H9 (cell line): ENCODE data around the gene B3GNT5. TPM values are rescaled to one million over a fixed set of nuclear protein-coding genes. Genes with fewer than 3 reads are reported as not detected.

Experiments used
- DNase-seq: peaks from one replicate; pipeline ENCODE4 v3.0.0-alpha.2; 2017
- H2AFZ ChIP-seq: one replicate; pipeline ENCODE4 v1.6.1; 2013; ENCODE audit warnings: mild to moderate bottlenecking, low read length, control low read depth, moderate library complexity
- H2AK5ac ChIP-seq: 2 replicates; pipeline ENCODE4 v1.6.1; 2013; ENCODE audit warnings: low read length, control low read depth, mixed read lengths; ENCODE audit not compliant: insufficient read length
- H2BK120ac ChIP-seq: one replicate; pipeline ENCODE4 v1.6.1; 2013; ENCODE audit warnings: low read depth, mild to moderate bottlenecking, low read length, control low read depth, inconsistent platforms; ENCODE audit not compliant: poor library complexity, severe bottlenecking
- H2BK12ac ChIP-seq: 2 replicates; pipeline ENCODE4 v1.6.1; 2013; ENCODE audit warnings: low read length, control low read depth, mixed read lengths, low read depth; ENCODE audit not compliant: insufficient read length
- H2BK15ac ChIP-seq: 2 replicates; pipeline ENCODE4 v1.6.1; 2013; ENCODE audit warnings: low read depth, low read length, control low read depth
- H2BK20ac ChIP-seq: one replicate; pipeline ENCODE4 v1.6.1; 2013; ENCODE audit warnings: low read depth, mild to moderate bottlenecking, low read length, control low read depth, inconsistent platforms; ENCODE audit not compliant: poor library complexity, severe bottlenecking
- H2BK5ac ChIP-seq: 2 replicates; pipeline ENCODE4 v1.6.1; 2013; ENCODE audit warnings: low read length, control low read depth, mixed read lengths; ENCODE audit not compliant: insufficient read length
- H3K14ac ChIP-seq: 2 replicates; pipeline ENCODE4 v1.6.1; 2013; ENCODE audit warnings: low read length, control low read depth; ENCODE audit not compliant: insufficient read depth
- H3K18ac ChIP-seq: 2 replicates; pipeline ENCODE4 v1.6.1; 2013; ENCODE audit warnings: low read depth, mild to moderate bottlenecking, mixed read lengths, low read length, control low read depth; ENCODE audit not compliant: insufficient read length
- H3K23ac ChIP-seq: 2 replicates; pipeline ENCODE4 v1.6.1; 2013; ENCODE audit warnings: low read length, control low read depth, mixed read lengths, low read depth; ENCODE audit not compliant: insufficient read length
- H3K23me2 ChIP-seq: 2 replicates; pipeline ENCODE4 v1.6.1; 2013; ENCODE audit warnings: low read depth, mild to moderate bottlenecking, mixed read lengths, low read length, control low read depth; ENCODE audit not compliant: insufficient read length, poor library complexity, severe bottlenecking
- H3K27ac ChIP-seq: 2 replicates; pipeline ENCODE4 v1.5.1; 2013; ENCODE audit warnings: low read length, control low read depth, mixed read lengths, low read depth; ENCODE audit not compliant: insufficient read length
- H3K27me3 ChIP-seq: 2 replicates; pipeline ENCODE4 v1.6.1; 2013; ENCODE audit warnings: low read length, control low read depth, inconsistent platforms; ENCODE audit not compliant: insufficient read depth
- H3K4ac ChIP-seq: 2 replicates; pipeline ENCODE4 v1.6.1; 2013; ENCODE audit warnings: low read depth, mild to moderate bottlenecking, control low read depth, inconsistent platforms, low read length, moderate library complexity
- H3K4me1 ChIP-seq: 2 replicates; pipeline ENCODE4 v1.6.1; 2013; ENCODE audit warnings: low read length, control low read depth, inconsistent platforms; ENCODE audit not compliant: insufficient read depth
- H3K4me2 ChIP-seq: 2 replicates; pipeline ENCODE4 v1.6.1; 2013; ENCODE audit warnings: low read length, control low read depth, mixed read lengths; ENCODE audit not compliant: insufficient read length, insufficient read depth
- H3K56ac ChIP-seq: 2 replicates; pipeline ENCODE4 v1.6.1; 2013; ENCODE audit warnings: low read depth, mild to moderate bottlenecking, mixed read lengths, low read length, control low read depth; ENCODE audit not compliant: insufficient read length
- H3K79me1 ChIP-seq: 2 replicates; pipeline ENCODE4 v1.6.1; 2013; ENCODE audit warnings: low read depth, mild to moderate bottlenecking, moderate library complexity, low read length, control low read depth, inconsistent platforms; ENCODE audit not compliant: insufficient read depth, poor library complexity, severe bottlenecking
- H3K79me2 ChIP-seq: 2 replicates; pipeline ENCODE4 v1.6.1; 2013; ENCODE audit warnings: low read length, control low read depth, inconsistent platforms; ENCODE audit not compliant: insufficient read depth
- H3K9ac ChIP-seq: 2 replicates; pipeline ENCODE4 v1.6.1; 2013; ENCODE audit warnings: low read length, control low read depth, mixed read lengths; ENCODE audit not compliant: insufficient read length; ENCODE audit errors: extremely low read depth
- H3K9me3 ChIP-seq: one replicate; pipeline ENCODE4 v1.6.1; 2013; ENCODE audit warnings: low read depth, low read length, inconsistent platforms; ENCODE audit not compliant: control insufficient read depth
- H3T11ph ChIP-seq: one replicate; pipeline ENCODE4 v1.6.1; 2013; ENCODE audit warnings: mild to moderate bottlenecking, low read length, control low read depth, inconsistent platforms
- H4K20me1 ChIP-seq: one replicate; pipeline ENCODE4 v1.6.1; 2013; ENCODE audit not compliant: control insufficient read depth, insufficient read length, insufficient read depth
- H4K5ac ChIP-seq: 2 replicates; pipeline ENCODE4 v1.6.1; 2013; ENCODE audit warnings: low read depth, mild to moderate bottlenecking, mixed read lengths, low read length, control low read depth; ENCODE audit not compliant: insufficient read length
- H4K8ac ChIP-seq: replicated peaks from 2 replicates; pipeline ENCODE4 v1.6.1; 2013; ENCODE audit warnings: low read length, control low read depth, mixed read lengths, low read depth; ENCODE audit not compliant: insufficient read length
- H4K91ac ChIP-seq: 2 replicates; pipeline ENCODE4 v1.6.1; 2013; ENCODE audit warnings: low read depth, mild to moderate bottlenecking, moderate library complexity, mixed read lengths, low read length, control low read depth; ENCODE audit not compliant: insufficient read length
- H3K27ac Mint-ChIP-seq, 3 experiments: 2 replicates in 2 of 3; 3 replicates in 1 of 3; pipeline ENCODE4 v1.8.0; 2020 to 2021; ENCODE audit warnings: mixed read lengths in 3 of 3, mild to moderate bottlenecking in 1 of 3, moderate library complexity in 1 of 3
- H3K27me3 Mint-ChIP-seq: 2 replicates; pipeline ENCODE4 v1.8.0; 2021; ENCODE audit warnings: low read depth, mild to moderate bottlenecking, moderate library complexity, mixed read lengths
- H3K36me3 Mint-ChIP-seq, 3 experiments: 2 replicates in 2 of 3; 3 replicates in 1 of 3; pipeline ENCODE4 v1.8.0; 2020 to 2021; ENCODE audit warnings: low read depth in 3 of 3, mixed read lengths in 3 of 3; ENCODE audit not compliant: insufficient read depth in 1 of 3
- H3K4me1 Mint-ChIP-seq, 2 experiments: 2 replicates each; pipeline ENCODE4 v1.8.0; 2020; ENCODE audit warnings: mixed read lengths in 2 of 2
- H3K4me3 Mint-ChIP-seq, 2 experiments: 2 replicates in 1 of 2; 3 replicates in 1 of 2; pipeline ENCODE4 v1.8.0; 2020 to 2021; ENCODE audit warnings: mild to moderate bottlenecking in 2 of 2, mixed read lengths in 2 of 2, moderate library complexity in 1 of 2
- H3K9me3 Mint-ChIP-seq, 2 experiments: 2 replicates in 1 of 2; 3 replicates in 1 of 2; pipeline ENCODE4 v1.8.0; 2020; ENCODE audit warnings: mild to moderate bottlenecking in 2 of 2, mixed read lengths in 2 of 2, moderate library complexity in 1 of 2
- WGBS: extraction: QIAGEN DNeasy Blood & Tissue Kit; methylation state at CpG from one replicate; pipeline ENCODE4 v1.1.7; 2013; ENCODE audit warnings: missing lambda C conversion rate, low lambda C conversion rate, mixed read lengths; ENCODE audit not compliant: insufficient read length; ENCODE audit errors: extremely low coverage; 5-methylcytosine and 5-hydroxymethylcytosine counted together
- total RNA-seq: library from RNA; stranded (reverse); gene quantifications from 2 replicates; pipeline ENCODE4 v1.2.1, GENCODE V29; 2021
- TF ChIP-seq, protein P1 (sequence below): fragments of 200-600 bp; sonication (generic); conservative IDR thresholded peaks from 3 replicates; pipeline ENCODE4 v1.8.0; 2021; ENCODE audit warnings: antibody characterized with exemption, mild to moderate bottlenecking

Gene B3GNT5
- total RNA-seq, 1 experiment from 2014 or later, result 7.3 TPM

DNA sequence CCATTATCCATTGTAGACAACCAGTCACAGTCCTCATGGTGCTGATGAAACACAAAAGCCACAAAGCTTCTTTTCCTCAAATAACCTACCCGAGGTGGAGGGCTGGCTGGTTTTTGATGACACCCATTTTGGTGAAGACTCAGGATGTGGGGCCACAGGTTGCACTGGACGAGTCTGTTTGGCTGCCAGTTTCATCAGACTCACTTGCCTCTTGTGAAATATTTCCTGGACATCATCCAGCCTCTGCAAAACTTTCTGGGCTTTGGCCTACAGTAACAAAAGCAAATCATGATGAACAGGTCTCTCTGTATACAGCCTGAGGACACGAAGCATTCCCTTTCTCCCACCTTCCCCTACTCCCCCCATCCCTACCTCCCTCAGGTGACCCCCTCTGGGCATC lies 42.2 kb downstream of the B3GNT5 start:
- Histone ChIP-seq H2AK5ac (no peak overlapping the region), H3K4me1 (peaks cover 6% of the 10 kb centered on the region), H3K18ac (no peak overlapping the region), H3K9me3 (no peaks in the 10 kb centered on the region), H3T11ph (no peak overlapping the region), H3K14ac (no peak overlapping the region), H4K5ac (no peak overlapping the region), H3K4ac (no peak overlapping the region), H2BK120ac (no peak overlapping the region), H3K23ac (no peak overlapping the region), H4K91ac (no peak overlapping the region), H2BK15ac (no peak overlapping the region), H3K23me2 (no peaks in the 10 kb centered on the region), H2BK5ac (no peak overlapping the region), H4K20me1 (no peaks in the 10 kb centered on the region), H3K79me2 (no peaks in the 10 kb centered on the region), H3K4me2 (no peak overlapping the region), H3K56ac (no peak overlapping the region), H3K79me1 (no peaks in the 10 kb centered on the region), H3K27ac (no peak overlapping the region), H4K8ac (no peak overlapping the region), H2BK20ac (no peak overlapping the region), H2AFZ (no peak overlapping the region), H3K27me3 (no peaks in the 10 kb centered on the region), H2BK12ac (no peak overlapping the region), H3K9ac (no peak overlapping the region)
- Mint-ChIP-seq H3K27me3 (no peaks in the 10 kb centered on the region; the same call in 1 of the 2 replicates), H3K4me1 (peaks cover 17 to 18% of the 10 kb centered on the region in 2 experiments), H3K36me3 (peaks cover 0 to 27% (median 24%) of the 10 kb centered on the region in 3 experiments; a peak in 5 of 7 replicates), H3K4me3 (no peak overlapping the region), H3K27ac (no peak overlapping the region; a peak in 1 of 7 replicates), H3K9me3 (no peaks in the 10 kb centered on the region)
- WGBS, result no CpG with 5 or more reads among the region's 3 CpGs
- TF ChIP-seq, protein P1, sequence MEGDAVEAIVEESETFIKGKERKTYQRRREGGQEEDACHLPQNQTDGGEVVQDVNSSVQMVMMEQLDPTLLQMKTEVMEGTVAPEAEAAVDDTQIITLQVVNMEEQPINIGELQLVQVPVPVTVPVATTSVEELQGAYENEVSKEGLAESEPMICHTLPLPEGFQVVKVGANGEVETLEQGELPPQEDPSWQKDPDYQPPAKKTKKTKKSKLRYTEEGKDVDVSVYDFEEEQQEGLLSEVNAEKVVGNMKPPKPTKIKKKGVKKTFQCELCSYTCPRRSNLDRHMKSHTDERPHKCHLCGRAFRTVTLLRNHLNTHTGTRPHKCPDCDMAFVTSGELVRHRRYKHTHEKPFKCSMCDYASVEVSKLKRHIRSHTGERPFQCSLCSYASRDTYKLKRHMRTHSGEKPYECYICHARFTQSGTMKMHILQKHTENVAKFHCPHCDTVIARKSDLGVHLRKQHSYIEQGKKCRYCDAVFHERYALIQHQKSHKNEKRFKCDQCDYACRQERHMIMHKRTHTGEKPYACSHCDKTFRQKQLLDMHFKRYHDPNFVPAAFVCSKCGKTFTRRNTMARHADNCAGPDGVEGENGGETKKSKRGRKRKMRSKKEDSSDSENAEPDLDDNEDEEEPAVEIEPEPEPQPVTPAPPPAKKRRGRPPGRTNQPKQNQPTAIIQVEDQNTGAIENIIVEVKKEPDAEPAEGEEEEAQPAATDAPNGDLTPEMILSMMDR, result no peak
- no peak for DNase-seq
